ENCODE data around the gene ROGDI. TPM values are rescaled to one million over a fixed set of nuclear protein-coding genes. Genes with fewer than 3 reads are reported as not detected.
A peak's percentile ranks its signal among the peaks of the same experiment; 100 is the strongest.

The ROGDI gene
- total RNA-seq, 1 donor from 2014 or later: 22.2 TPM

- Histone ChIP-seq H3K36me3 (peaks cover 3% of the 10 kb centered on the region), H3F3A (ENCODE audit: low read depth) (peaks cover 10% of the 10 kb centered on the region)
Observed at GRCh38 chr16:4825196-4825595, 22.8 kb upstream of the ROGDI start.

GRCh38 chr16:4820652-4821051 lies 18.2 kb upstream of the ROGDI start:
- Histone ChIP-seq H3K9ac (no peak overlapping the region), H4K20me1 (ENCODE audit: low read depth) (peaks cover 7% of the 10 kb centered on the region), H3K9me3 (ENCODE audit: low read depth) (no peaks in the 10 kb centered on the region), H3K4me1 (peaks cover 5% of the 10 kb centered on the region), H3K4me3 (no peak overlapping the region), H3F3A (ENCODE audit: low read depth) (peaks cover 10% of the 10 kb centered on the region), H3K4me2 (no peak overlapping the region), H3K36me3 (peaks cover 10% of the 10 kb centered on the region), H3K27me3 (no peaks in the 10 kb centered on the region), H3K27ac (no peak overlapping the region), H3K79me2 (ENCODE audit: low read depth) (no peaks in the 10 kb centered on the region), H2AFZ (replicated peaks) (no peak overlapping the region)
- peaks cover 28% of the 10 kb centered on the region for H3K36me3 Mint-ChIP-seq
- no peak overlapping the region for H3K4me3 Mint-ChIP-seq
- no peak for TF ChIP-seq EZH2phosphoT487 (IDR thresholded peaks at IDR 0.05)
- TF ChIP-seq EZH2 (IDR thresholded peaks at IDR 0.05): no peak
- TF ChIP-seq CTCF (IDR thresholded peaks at IDR 0.05): no peak
- DNase-seq (ENCODE audit: low spot score): no peak
- H3K27me3 Mint-ChIP-seq (ENCODE audit: insufficient read depth, low read depth): no peaks in the 10 kb centered on the region
- H3K4me1 Mint-ChIP-seq: no peaks in the 10 kb centered on the region
- H3K9me3 Mint-ChIP-seq: no peaks in the 10 kb centered on the region
- no peak overlapping the region for H3K27ac Mint-ChIP-seq

More at GRCh38 chr16:4825196-4825595, 22.8 kb upstream of the ROGDI start:
- DNase-seq (ENCODE audit: low spot score): no peak
- Mint-ChIP-seq H3K27me3 (ENCODE audit: insufficient read depth, low read depth) (no peaks in the 10 kb centered on the region), H3K36me3 (peaks cover 26% of the 10 kb centered on the region), H3K27ac (peak overlapping the region; percentile 53), H3K4me1 (no peaks in the 10 kb centered on the region), H3K9me3 (no peaks in the 10 kb centered on the region), H3K4me3 (no peak overlapping the region)
- no peak overlapping the region for H3K9ac ChIP-seq
- no peaks in the 10 kb centered on the region for H3K9me3 ChIP-seq (ENCODE audit: low read depth)
- H3K4me3 ChIP-seq: no peak overlapping the region
- H3K27ac ChIP-seq: no peak overlapping the region
- no peak overlapping the region for H2AFZ ChIP-seq (replicated peaks)
- TF ChIP-seq CTCF (IDR thresholded peaks at IDR 0.05) (no peak), EZH2 (IDR thresholded peaks at IDR 0.05) (no peak), EZH2phosphoT487 (IDR thresholded peaks at IDR 0.05) (no peak)
- H4K20me1 ChIP-seq (ENCODE audit: low read depth): peaks cover 7% of the 10 kb centered on the region
- no peaks in the 10 kb centered on the region for H3K27me3 ChIP-seq
- H3K4me2 ChIP-seq: peak overlapping the region; percentile 27
- no peaks in the 10 kb centered on the region for H3K79me2 ChIP-seq (ENCODE audit: low read depth)
- H3K4me1 ChIP-seq: peaks cover 5% of the 10 kb centered on the region

- no peak overlapping the region for H3K4me3 ChIP-seq
- peaks cover 26% of the 10 kb centered on the region for H3K36me3 Mint-ChIP-seq
- H3K9me3 ChIP-seq (ENCODE audit: low read depth): no peaks in the 10 kb centered on the region
- H3K36me3 ChIP-seq: peaks cover 10% of the 10 kb centered on the region
- no peaks in the 10 kb centered on the region for H4K20me1 ChIP-seq (ENCODE audit: low read depth)
- no peaks in the 10 kb centered on the region for H3F3A ChIP-seq (ENCODE audit: low read depth)
- no peaks in the 10 kb centered on the region for H3K9me3 Mint-ChIP-seq
- H3K4me3 Mint-ChIP-seq: no peak overlapping the region
- H3K27ac Mint-ChIP-seq: no peak overlapping the region
- no peaks in the 10 kb centered on the region for H3K79me2 ChIP-seq (ENCODE audit: low read depth)
- H3K4me2 ChIP-seq: no peak overlapping the region
- no peak overlapping the region for H2AFZ ChIP-seq (replicated peaks)
- H3K4me1 Mint-ChIP-seq: no peaks in the 10 kb centered on the region
- H3K9ac ChIP-seq: no peak overlapping the region
- H3K4me1 ChIP-seq: no peaks in the 10 kb centered on the region
- TF ChIP-seq CTCF (IDR thresholded peaks at IDR 0.05) (peak; percentile 8), EZH2 (IDR thresholded peaks at IDR 0.05) (no peak)
- H3K27me3 ChIP-seq: no peaks in the 10 kb centered on the region
- no peak for DNase-seq (ENCODE audit: low spot score)
- H3K27me3 Mint-ChIP-seq (ENCODE audit: insufficient read depth, low read depth): peaks cover 2% of the 10 kb centered on the region
- H3K27ac ChIP-seq: no peak overlapping the region
Observed at GRCh38 chr16:4814542-4815173, 12.2 kb upstream of the ROGDI start.
